ENCODE results near the gene ABCC4. TPM values are rescaled to one million over a fixed set of nuclear protein-coding genes. Genes with fewer than 3 reads are reported as not detected.
A peak's percentile ranks its signal among the peaks of the same experiment; 100 is the strongest.

ABCC4 gene
- polyA plus RNA-seq, 1 donor, result 24.7 TPM

- DNase-seq, result no peak
These were observed 68.1 kb downstream of the ABCC4 start for GRCh38 chr13:95233026-95233635.

- DNase-seq, result no peak
These were observed 69.9 kb downstream of the ABCC4 start for GRCh38 chr13:95231393-95231792.

GRCh38 chr13:95229855-95230254 lies 71.4 kb downstream of the ABCC4 start:
- no peak for DNase-seq

GRCh38 chr13:95228130-95228529 lies 73.1 kb downstream of the ABCC4 start:
- DNase-seq, result no peak

GRCh38 chr13:95226932-95227695 lies 74.1 kb downstream of the ABCC4 start:
- DNase-seq, result peak; percentile 42

- no peak for DNase-seq
These were observed 74.8 kb downstream of the ABCC4 start for GRCh38 chr13:95226476-95226875.

- no peak for DNase-seq
These were observed 75.2 kb downstream of the ABCC4 start for GRCh38 chr13:95226050-95226449.

GRCh38 chr13:95224064-95224463 lies 77.2 kb downstream of the ABCC4 start:
- no peak for DNase-seq

GRCh38 chr13:95222733-95223018 lies 78.6 kb downstream of the ABCC4 start:
- no peak for DNase-seq

- no peak for DNase-seq
These were observed 79.1 kb downstream of the ABCC4 start for GRCh38 chr13:95221971-95222732.

- no peak for DNase-seq
These were observed 80.6 kb downstream of the ABCC4 start for GRCh38 chr13:95220611-95221010.

GRCh38 chr13:95217920-95218830 lies 83.1 kb downstream of the ABCC4 start:
- no peak for DNase-seq

- DNase-seq, result no peak
These were observed 85.1 kb downstream of the ABCC4 start for GRCh38 chr13:95216182-95216581.

GRCh38 chr13:95212983-95213850 lies 88.0 kb downstream of the ABCC4 start:
- no peak for DNase-seq

GRCh38 chr13:95209109-95209508 lies 92.1 kb downstream of the ABCC4 start:
- DNase-seq, result no peak

- no peak for DNase-seq
These were observed 93.4 kb downstream of the ABCC4 start for GRCh38 chr13:95207769-95208366.

- DNase-seq, result no peak
These were observed 95.1 kb downstream of the ABCC4 start for GRCh38 chr13:95206116-95206515.

- no peak for DNase-seq
These were observed 97.0 kb downstream of the ABCC4 start for GRCh38 chr13:95204231-95204765.

GRCh38 chr13:95201814-95202651 lies 99.2 kb downstream of the ABCC4 start:
- no peak for DNase-seq

All from left kidney (tissue), 2 donors.